HepG2 (cell line): ENCODE measurements around the gene CEP128.

Experiments
- CAMTA2 ChIP-seq: sonication (generic); formaldehyde crosslinking; IDR thresholded peaks from 2 replicates; pipeline ENCODE4 v1.4.0; 2020; ENCODE audit warnings: mild to moderate bottlenecking, missing genetic modification reagents, borderline replicate concordance
- FOXJ3 ChIP-seq: sonication (generic); formaldehyde crosslinking; IDR thresholded peaks from 2 replicates; pipeline ENCODE4 v1.4.0; 2020; ENCODE audit warnings: missing genetic modification reagents, mild to moderate bottlenecking, borderline replicate concordance
- RAD21 ChIP-seq: fragments of 450-650 bp; formaldehyde crosslinking; IDR thresholded peaks from 2 replicates; pipeline ENCODE4 v1.5.0; 2020; ENCODE audit warnings: mild to moderate bottlenecking
- RAD51 ChIP-seq: fragments of 450-650 bp; IDR thresholded peaks from 2 replicates; pipeline ENCODE4 v1.6.1; 2016; ENCODE audit warnings: borderline replicate concordance
- TF ChIP-seq, protein P1 (sequence below): sonication (generic); formaldehyde crosslinking; IDR thresholded peaks from 2 replicates; pipeline ENCODE4 v1.4.0; 2020; ENCODE audit warnings: missing genetic modification reagents

DNA sequence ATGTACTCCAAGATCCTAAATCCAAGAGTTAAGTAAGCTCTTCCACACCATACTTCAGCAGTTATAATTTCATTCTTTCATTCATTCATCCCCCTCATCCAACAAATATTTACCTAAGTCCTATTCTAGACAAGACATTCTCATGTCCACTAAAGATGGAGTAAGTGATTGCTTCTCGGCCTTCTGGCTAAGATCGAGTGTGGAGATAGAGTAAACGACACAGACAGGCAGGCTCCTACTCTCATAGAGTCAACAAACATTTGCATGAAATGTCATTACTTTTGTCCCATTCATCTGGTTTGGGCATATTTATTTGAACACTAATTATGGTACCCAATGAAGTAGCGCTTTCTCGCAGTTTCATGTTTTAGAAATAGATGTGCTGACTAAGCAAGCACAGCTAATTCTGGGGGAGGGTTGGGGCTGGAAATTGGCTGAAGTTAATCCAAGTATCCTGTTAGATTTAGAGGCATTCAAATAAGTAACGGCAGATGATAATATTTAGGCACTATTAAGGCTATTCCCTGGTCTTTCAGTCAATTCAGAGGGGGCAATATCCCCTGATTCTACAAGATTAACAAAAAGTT is 176.5 kb downstream of the CEP128 start:
- TF ChIP-seq CAMTA2 (no peak), RAD21 (no peak), FOXJ3 (CRISPR knock-in tag) (no peak), RAD51 (no peak)
- TF ChIP-seq, protein P1, sequence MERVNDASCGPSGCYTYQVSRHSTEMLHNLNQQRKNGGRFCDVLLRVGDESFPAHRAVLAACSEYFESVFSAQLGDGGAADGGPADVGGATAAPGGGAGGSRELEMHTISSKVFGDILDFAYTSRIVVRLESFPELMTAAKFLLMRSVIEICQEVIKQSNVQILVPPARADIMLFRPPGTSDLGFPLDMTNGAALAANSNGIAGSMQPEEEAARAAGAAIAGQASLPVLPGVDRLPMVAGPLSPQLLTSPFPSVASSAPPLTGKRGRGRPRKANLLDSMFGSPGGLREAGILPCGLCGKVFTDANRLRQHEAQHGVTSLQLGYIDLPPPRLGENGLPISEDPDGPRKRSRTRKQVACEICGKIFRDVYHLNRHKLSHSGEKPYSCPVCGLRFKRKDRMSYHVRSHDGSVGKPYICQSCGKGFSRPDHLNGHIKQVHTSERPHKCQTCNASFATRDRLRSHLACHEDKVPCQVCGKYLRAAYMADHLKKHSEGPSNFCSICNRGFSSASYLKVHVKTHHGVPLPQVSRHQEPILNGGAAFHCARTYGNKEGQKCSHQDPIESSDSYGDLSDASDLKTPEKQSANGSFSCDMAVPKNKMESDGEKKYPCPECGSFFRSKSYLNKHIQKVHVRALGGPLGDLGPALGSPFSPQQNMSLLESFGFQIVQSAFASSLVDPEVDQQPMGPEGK (CRISPR knock-in tag) = no peak
